HG03432 (cell line): ENCODE results near the gene PRSS8.
"Not testable (repeated sequence)": the region's sequence is repeated elsewhere in the genome, so short reads cannot be mapped to it uniquely, and the experiment has no call there.

Source experiments
- ATAC-seq: cut with Tn5 transposase; IDR thresholded peaks from one replicate; pipeline ENCODE4 v1.9.1; 2021; ENCODE audit warnings: mild to moderate bottlenecking, moderate library complexity; ENCODE audit not compliant: unreplicated experiment

PRSS8 gene

DNA sequence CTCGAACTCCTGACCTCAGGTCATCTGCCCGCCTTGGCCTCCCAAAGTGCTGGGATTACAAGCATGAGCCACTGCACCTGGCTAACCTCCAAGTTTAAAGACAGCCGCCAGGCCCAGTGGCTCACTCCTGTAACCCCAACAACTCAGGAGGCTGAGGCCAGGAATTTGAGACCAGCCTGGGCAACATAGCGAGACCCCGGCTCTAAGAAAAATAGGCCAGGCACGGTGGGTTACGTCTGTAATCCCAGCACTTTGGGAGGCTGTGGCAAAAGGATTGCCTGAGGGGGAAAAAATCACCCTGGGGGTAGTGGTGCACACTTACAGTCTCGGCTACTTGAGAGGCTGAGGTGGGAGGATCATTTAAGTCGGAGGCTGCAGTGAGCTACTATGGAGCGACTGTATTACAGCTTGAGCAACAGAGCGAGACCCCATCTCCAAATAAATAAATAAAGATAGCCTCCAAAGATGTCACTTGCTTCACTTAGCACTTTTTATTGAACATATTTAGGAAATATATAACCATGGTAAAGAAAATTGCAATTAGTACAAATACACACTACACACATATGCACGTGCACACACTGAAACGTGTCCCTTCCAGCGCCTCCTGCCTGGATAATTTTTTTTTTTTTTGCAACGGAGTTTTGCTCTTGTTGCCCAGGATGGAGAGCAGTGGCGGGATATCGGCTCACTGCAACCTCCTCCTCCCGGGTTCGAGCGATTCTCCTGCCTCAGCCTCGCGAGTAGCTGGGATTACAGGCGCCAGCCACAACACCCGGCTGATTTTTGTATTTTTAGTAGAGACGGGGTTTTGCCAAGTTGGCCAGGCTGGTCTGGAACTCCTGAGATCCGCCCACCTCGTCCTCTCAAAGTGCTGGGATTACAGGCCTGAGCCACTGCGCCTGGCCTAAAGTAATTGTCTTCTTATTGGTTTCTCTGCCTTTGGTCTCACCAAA is 28.7 kb downstream of the PRSS8 start:
- ATAC-seq, result no peak

DNA sequence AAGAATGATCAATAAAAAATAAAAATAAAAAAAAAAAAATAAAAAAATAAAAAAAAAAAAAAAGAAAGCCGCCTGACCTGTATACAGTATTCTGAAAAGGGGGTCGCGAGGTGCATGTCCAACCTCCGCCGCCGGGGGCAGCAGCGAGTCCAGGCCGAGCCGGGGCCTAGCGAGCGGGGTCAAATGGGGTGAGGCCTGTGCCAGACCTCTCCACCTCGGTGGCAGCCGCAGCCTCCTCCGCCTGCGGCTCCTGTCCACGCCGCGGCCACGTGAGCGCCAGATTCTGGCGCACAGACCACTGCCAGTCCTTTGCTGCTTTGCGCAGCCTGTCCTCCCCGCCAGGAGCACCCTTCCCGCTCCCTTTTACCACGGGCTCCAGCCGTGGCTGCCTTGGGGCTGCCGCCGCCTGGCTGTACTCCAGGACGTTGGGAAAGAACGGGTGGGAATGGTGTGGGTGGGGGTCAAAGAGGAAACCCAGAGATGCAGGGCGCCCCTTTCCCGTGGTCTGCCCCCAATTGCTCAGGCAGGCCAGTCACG is 29.8 kb downstream of the PRSS8 start:
- no peak for ATAC-seq

DNA sequence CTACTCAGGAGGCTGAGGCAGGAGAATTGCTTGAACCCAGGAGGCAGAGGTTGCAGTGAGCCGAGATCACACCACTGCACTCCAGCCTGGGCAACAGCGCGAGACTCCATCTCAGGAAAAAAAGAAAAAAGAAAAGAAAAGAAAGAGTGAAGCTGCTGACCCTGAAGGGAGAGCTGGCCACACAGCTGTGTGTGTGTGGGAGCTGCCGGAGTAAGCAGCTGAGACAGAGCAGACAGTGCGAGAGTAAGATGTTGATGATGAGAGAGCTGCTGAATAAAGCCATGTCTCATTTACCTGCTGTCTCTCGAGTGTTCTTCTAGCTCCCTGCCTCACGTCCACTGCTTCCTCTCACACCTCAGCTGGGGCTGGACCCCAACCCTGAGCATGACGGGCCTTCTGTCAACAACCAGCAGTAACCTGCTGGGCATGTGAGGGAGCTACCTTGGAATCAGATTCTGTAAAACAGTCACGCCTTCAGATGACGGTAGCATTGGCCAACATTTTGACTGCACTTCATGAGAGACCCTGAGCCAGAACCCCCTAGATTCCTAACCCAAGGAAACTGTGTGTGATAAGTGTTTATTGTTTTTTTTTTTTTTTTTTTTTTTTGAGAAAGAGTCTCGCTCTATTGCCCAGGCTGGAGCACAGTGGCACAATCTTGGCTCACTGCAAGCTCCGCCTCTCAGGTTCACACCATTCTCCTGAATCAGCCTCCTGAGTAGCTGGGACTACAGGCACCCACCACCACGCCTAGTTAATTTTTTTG is 34.5 kb downstream of the PRSS8 start:
- not testable (repeated sequence) for ATAC-seq

DNA sequence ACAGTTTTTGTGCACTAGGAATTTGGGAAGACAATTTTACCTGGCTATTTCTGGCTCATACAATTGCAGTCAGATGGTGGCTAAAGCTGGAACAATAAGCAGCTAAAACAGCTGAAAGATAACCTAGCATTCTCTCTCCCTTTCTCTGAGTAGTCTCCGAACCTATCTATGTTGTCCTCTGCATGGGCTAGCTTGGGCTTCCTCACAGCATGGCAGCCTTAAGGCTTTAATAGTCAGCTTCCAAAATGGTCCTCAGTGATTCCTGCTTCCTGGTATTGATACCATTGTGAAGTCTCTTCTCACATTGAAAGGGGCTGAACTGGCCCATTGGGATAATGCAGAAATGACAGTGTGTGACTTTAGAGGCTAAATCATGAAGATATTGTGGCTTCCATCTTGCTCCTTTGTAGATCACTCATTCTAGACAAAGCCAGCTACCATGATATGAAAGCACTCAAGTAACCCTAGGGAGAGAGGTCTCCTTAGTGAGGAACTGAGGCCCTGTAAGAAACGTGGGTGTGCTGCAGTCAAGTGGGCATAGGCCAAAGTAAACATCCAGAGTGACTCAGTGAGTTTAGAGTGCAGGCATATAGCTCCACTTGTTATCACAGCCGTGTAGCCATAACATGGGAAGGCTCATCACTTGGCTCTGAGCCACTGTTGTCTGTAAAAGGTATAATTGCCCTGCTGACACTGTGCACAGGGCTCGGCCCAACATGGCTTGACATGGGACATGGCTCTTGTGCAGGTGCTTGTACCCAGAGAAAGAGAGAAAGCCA is 35.5 kb downstream of the PRSS8 start:
- no peak for ATAC-seq

DNA sequence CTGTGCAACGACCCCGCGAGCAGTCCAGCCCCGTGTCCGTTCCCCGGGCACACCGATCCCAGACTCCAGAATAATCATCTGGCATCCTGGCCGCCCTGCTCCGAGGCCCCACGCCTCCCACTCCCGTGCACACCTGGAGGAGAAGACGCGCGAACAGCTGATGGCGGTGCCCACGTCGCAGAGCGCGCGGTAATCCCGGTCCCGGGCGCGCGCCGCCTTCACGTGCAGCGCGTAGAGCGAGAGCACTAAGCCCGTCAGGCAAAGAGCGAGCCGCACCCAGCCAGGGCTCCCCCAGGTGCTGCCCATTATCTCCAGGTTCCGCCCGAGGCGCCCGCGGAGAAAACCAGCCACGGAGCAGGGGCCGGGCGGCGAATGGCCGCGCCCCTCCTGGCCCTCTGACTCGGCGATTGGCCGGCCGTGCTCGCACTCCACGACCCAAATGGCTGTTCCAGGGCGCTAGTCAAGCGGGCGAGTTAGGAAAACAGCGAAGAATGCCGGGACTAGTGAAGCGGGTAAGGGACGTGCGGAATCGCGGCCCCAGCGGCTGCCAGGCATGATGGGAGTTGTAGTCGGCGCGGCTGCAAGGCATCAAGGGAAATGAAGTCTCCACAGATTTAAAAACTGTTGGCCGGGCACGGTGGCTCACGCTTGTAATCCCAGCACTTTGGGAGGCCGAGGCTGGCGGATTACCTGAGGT is 41.0 kb downstream of the PRSS8 start, which contains the start of gene VKORC1:
Gene VKORC1, minus strand, starts transcription at position 374 of the 697 bp plus-strand sequence. Its CDS starts 68 bp downstream, at position 306.
- ATAC-seq, result peak; percentile 88

DNA sequence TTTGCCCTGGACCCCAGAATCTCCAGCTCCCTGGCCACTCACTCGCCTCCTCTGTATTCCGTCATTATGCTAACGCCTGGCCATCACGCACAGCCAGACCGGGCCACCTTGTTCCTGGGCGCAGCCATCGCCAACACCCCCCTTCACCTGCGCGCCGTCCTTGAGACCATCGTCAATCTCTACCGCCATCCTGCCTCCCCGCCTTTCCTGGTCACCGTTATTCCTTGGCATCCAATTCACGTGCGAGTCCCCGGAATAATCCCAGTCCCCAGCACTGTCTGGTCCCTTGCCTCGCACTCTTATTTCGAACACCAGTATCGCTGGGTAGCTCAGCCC is 41.5 kb downstream of the PRSS8 start:
- ATAC-seq, result peak; percentile 2

DNA sequence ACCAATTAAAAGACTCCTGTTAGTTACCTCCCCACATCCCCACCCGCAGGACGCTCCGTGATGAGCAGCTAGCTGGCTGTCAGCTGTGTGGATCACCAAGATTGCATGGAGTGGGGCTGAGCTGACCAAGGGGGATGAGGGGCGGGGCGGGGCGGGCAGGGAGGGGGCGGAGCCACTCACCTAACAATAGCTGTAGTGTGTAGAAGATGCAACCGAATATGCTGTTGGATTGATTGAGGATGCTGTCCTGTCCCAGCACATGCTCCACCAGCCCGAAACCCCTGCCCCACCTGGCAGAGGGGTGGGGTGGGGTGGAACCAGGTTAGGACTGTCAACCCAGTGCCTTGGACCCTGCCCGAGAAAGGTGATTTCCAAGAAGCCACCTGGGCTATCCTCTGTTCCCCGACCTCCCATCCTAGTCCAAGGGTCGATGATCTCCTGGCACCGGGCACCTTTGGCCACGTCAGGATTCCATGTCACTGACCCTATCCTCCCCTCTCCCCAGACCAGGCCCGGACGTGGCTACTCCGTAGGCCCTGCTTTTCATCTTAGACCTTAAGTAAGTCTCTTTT is 42.3 kb downstream of the PRSS8 start:
- no peak for ATAC-seq

DNA sequence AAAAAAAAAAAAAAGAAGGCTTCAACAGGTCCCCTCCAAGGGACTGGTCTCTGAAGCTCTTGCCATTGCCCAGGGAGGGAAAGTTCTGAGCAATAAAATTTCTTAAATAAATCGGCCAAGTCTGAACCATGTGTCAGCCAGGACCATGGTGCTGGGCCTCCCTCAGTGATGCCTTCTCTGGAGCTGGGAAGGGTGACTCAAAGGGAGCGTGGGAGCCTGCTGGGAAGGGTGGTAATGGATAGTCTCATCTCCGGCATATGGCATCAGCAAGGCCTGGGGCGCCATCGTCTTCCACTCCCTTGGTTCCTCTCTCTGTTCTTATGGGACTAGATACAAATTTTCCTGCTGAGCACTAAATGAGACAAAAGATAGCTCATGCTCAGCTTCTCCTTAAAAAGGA is 43.2 kb downstream of the PRSS8 start:
- no peak for ATAC-seq

DNA sequence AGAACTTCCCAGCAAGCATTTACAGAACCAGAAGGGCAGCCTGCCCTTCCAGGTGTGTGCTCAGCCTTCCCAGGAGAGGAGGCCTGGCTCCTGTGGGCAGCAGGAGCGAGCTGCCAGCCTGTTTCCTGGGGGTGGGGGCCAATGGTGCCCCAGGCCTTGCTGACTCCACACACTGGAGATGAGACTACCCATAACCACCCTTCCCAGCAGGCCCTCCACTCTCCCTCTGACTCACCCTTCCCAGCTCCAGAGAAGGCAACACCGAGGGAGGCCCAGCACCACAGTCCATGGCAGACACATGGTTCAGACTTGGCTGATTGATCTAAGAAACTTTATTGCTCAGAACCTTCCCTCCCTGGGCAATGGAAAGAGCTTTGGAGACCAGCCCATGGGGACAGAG is 45.0 kb downstream of the PRSS8 start:
- no peak for ATAC-seq

DNA sequence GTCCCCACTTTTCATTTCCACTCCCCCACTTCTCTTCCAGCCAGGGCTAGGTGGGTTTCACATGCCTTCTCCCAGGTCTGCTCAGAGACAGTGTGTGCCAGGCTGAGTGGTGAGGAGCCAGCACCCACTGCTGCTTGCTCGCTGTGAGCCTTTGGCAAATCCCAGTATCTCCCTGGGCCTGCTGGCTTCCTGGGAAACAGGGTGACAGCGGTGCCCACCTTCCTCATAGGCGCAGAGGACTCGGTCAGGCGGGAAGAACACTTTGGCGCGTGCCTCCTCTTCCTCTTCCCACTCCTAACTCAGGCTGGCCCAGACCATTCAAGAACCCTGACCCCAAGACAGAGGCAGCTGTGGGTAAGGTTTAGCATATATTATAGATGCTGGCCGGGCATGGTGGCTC is 46.3 kb downstream of the PRSS8 start:
- no peak for ATAC-seq

DNA sequence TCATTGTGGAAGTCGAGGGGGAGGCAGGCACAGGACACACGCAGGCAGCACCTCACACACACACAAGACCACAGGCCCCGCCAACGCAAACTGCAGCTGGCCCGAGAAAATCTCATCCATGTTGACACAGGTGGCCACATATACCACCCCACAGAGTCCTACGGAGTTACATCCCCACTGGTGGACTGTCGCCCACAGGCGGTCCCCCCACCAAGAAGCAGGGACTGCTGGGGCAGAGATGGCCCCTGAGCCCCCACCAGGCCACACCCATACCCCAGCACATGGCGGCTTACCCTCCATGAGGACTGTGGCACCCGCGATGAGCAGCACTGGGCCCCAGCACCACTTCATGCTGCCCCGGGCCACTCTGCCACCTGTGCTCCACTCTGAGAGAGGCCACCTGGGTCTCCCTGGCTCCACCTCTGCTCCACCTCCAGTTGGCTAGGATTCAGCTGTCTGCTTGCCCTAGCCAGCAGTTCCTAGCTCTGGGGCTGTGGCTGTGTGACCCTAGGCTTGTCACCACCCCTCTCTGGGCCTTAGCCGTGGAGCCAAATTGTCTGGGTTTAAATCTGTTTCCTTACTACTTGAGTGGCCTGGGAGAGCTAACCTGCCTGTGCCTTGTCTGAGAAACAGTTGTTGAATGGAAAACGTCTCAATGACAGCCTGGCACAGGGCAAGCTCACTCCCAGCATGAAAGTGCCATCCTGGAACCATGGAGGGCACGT is 46.9 kb downstream of the PRSS8 start, which contains the start of gene PRSS53:
Gene PRSS53, minus strand, starts transcription at position 485 of the 725 bp plus-strand sequence. Its CDS starts 134 bp downstream, at position 351.
- ATAC-seq, result no peak

DNA sequence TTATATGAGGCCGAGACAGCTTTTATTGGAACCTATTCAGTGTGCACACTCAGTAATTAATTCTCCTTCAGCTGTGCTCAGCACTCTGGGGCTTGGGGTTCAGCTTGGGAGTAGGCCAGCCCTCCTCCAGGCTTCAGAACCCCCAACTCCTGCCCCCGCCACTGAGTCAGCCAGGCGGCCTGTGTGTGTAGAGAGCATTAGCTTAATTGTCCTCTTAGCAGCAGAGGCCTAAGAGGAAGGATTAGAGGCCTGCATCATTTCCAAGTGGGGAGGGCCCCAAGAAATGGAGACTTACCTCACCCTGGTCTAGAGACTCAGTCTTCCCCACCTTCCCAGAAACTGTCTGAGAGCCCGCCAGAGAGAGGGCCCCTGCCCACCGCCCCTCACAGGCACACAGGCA is 47.6 kb downstream of the PRSS8 start:
- ATAC-seq, result no peak

DNA sequence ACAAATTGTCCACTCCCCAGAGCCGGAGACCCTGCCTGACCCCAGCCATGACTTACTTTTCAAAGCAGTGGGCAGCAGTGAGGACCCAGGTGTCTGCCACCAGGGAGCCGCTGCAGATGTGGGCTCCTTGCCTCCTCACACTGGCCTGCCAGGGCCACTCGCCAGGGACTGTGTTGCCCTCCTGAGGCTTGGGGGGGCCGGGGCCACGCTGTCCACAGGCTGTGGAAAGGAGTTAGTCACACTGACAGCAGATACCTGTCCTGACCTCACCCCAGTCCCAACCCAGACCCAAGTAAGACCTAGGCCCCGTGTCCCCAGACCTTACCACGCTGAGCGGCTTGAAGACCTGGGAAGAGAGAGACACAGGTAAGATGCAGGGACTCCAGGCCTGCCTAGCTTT is 48.0 kb downstream of the PRSS8 start:
- no peak for ATAC-seq

DNA sequence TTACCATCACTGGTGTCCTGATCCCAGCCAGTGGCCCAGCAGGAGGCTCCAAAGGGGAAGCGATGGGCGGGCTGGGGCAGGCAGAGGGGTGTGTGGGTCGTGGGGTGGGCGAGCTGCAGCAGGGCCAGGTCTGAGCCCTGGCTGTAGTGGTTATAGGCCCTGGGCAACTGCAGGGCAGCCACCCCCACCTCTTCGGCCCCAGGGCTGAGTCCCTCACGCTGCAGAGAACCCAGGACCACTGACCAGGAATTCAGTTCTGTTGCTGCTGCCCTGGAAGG is 49.0 kb downstream of the PRSS8 start:
- ATAC-seq, result no peak

DNA sequence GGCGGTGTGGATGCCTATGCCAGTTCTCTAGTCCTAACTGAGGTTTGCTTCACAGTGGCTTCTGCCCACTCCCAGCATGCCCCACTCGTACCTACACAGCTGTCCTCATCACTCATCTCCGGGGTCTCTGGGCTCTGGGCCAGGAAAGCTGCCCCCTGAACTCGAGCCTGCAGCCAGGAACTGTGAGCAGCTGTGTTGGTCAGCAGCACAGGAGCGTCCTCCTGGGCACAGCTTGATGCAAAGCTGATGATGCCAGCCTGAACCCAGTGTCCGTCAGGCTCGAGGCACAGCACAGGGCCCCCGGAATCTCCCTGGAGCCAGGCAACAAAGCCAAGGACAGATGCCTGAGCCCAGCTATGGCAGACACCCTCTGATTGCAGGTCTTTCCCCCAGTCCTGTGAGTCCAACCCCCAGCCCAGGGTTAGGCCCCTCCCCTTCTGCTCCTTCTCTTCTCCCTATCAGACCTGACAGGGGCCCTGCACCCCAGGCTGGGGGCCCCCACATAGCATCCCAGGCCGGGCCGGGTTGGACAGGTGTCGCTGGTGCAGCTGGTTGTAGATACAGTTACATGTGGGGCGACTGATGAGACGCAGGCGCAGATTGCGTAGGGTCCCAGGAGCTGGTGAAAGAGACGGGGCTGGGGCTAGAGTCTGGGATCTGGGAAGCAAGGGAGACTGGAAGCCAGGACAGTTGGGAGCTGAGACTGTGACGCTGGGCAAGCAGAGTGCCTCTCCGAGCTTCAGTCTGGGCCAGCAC is 49.5 kb downstream of the PRSS8 start:
- no peak for ATAC-seq

DNA sequence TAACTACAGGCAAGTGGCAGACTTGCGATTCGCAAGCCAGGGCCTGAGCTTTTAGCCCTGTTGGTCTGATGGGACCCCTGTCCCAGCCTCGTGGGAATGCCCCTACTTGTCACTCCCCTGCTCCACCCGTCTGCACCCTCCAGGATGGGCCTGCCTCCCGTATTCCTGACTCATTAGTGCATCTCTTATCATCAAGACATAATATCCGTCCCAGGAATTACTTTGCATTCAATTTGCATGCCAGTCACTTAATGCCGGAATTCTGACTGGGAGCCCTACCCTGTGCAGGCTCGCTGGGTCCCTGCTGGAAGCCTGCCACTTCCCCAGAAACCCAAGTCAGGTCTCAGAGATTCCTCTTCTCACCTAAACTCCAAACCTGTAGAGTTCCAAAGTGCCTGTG is 50.1 kb downstream of the PRSS8 start:
- no peak for ATAC-seq

DNA sequence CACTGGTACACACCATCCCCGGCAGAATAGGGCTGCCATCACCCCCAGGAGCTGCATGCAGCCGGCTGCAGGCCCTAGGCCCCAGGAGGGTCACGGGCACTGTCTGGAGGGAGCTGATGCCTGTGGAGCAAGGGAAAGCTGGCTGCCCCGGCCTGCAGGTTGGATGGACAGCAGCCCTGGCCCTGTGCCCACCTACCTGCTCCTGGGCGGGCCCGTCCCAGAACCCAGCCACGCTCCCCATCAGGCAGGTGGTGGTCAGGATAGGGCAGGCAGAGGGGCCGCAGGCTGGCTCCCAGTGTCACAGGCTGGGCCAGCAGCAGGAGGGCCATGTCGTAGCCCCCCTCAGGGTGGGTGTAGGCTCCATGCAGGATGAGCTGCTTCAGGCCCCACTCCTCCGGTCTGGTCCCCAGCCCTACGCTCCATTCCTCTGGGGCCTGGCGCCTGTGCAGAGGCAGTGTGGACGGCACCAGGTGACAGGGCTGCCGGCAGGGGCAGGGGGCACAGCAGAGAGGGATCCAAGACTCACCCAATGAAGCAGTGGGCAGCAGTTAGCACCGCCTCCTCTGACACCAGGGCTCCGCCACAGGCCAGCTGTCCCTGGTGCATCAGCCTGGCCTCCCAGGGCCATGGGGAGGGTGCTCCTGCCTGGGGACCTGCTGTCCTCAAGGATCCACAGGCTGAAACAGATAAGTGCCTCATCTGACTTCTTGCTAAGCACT is 50.8 kb downstream of the PRSS8 start:
- ATAC-seq, result no peak

DNA sequence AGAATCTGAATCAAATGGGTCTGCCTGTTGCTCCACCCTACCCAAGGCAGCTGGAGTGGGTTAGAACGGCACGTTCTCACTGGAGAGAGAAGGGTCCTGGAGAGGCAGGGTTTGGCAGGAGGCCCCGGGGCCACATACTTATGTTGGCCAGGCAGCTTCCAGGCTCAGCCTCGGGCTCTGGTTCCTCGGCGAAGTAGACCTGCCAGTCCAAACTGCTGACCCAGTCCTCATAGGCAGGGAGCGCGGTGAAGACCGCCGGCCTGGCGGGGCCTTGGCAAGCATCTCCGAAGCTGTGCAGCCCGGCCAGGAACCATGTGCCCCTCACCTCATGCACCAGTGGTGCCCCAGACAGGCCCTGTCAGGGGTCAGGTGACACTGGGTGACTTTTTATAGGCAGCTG is 51.5 kb downstream of the PRSS8 start:
- ATAC-seq, result no peak
